ENCODE data around the gene NFIC.

GRCh38 chr19:3450796-3451411 lies 84.5 kb downstream of the NFIC start:
- TF ChIP-seq CTCF (IDR thresholded peaks at IDR 0.05) (no peak), ZFX (IDR thresholded peaks at IDR 0.05; ENCODE audit: borderline replicate concordance) (no peak)
